B cell (primary cell): ENCODE data around the gene MORC1. TPM values are rescaled to one million over a fixed set of nuclear protein-coding genes. Genes with fewer than 3 reads are reported as not detected.

Source experiments
- ATAC-seq: fragments of 200-7000 bp; cut with Tn5 transposase; one replicate; pipeline ENCODE4 v1.10.0; 2021; ENCODE audit warnings: low read depth, mild to moderate bottlenecking, moderate number of reproducible peaks, moderate library complexity
- CTCF ChIA-PET: fragments of 350-600 bp; sonication (Branson Sonifier 250); formaldehyde crosslinking; loops from one replicate; lab custom pipeline; 2021; ENCODE audit warnings: antibody characterized with exemption, inconsistent platforms; lab: Charles Lee
- POLR2A ChIA-PET: fragments of 350-600 bp; sonication (Branson Sonifier 250); formaldehyde crosslinking; loops from one replicate; lab custom pipeline; 2021; ENCODE audit warnings: antibody characterized with exemption; lab: Charles Lee
- DNase-seq: peaks from one replicate; pipeline ENCODE4 v3.0.0; 2013
- H2AFZ ChIP-seq: 2 replicates; pipeline ENCODE4 v1.6.1; 2012; ENCODE audit warnings: mild to moderate bottlenecking, low read depth, low read length; ENCODE audit not compliant: insufficient read depth, poor library complexity, severe bottlenecking
- H3K27ac ChIP-seq, 2 donors: 1 replicate in 1 of 2; 2 replicates in 1 of 2; pipeline ENCODE4 v1.5.1; 2012 to 2013; ENCODE audit warnings: low read length in 2 of 2, mild to moderate bottlenecking in 2 of 2, moderate library complexity in 1 of 2
- H3K27me3 ChIP-seq, 4 experiments: fragments of 200-600 bp in 1 of 4; sonication (generic) in 1 of 4; replicated peaks in 1 of 4; 1 replicate in 2 of 4; 2 replicates in 2 of 4; pipeline versions ENCODE4 v1.6.1 to v1.7.0; 2013 to 2016; ENCODE audit warnings: low read length in 3 of 4, mild to moderate bottlenecking in 2 of 4, mixed read lengths in 1 of 4, moderate library complexity in 1 of 4; ENCODE audit not compliant: insufficient read depth in 4 of 4, control insufficient read depth in 3 of 4; ENCODE audit errors: control extremely low read depth in 1 of 4
- H3K36me3 ChIP-seq, 2 experiments: replicated peaks in 1 of 2; 1 replicate in 1 of 2; 2 replicates in 1 of 2; pipeline versions ENCODE4 v1.6.1 to v1.7.1; 2013; ENCODE audit warnings: low read length in 1 of 2; ENCODE audit not compliant: insufficient read depth in 2 of 2, control insufficient read depth in 1 of 2; ENCODE audit errors: control extremely low read depth in 1 of 2, extremely low read depth in 1 of 2
- H3K4me1 ChIP-seq, 2 donors: fragments of 200-600 bp in 1 of 2; sonication (generic) in 1 of 2; 1 replicate in 1 of 2; 2 replicates in 1 of 2; pipeline versions ENCODE4 v1.5.1 to v1.6.1; 2013 to 2017; ENCODE audit warnings: low read length in 2 of 2; ENCODE audit not compliant: control insufficient read depth in 2 of 2, insufficient read depth in 2 of 2
- H3K4me2 ChIP-seq: replicated peaks from 2 replicates; pipeline ENCODE3; 2012; ENCODE audit warnings: mild to moderate bottlenecking, low read depth, low read length; ENCODE audit not compliant: poor library complexity, severe bottlenecking
- H3K4me3 ChIP-seq, 5 experiments: fragments of 200-600 bp in 1 of 5; sonication (generic) in 1 of 5; 1 replicate in 3 of 5; 2 replicates in 2 of 5; pipeline versions ENCODE4 v1.5.1 to v1.7.0; 2011 to 2016; ENCODE audit warnings: low read length in 4 of 5, mild to moderate bottlenecking in 4 of 5, low read depth in 2 of 5, control low read depth in 1 of 5, moderate library complexity in 1 of 5; ENCODE audit not compliant: insufficient read depth in 1 of 5; ENCODE audit errors: control extremely low read depth in 1 of 5, extremely low read depth in 1 of 5
- H3K79me2 ChIP-seq: fragments of 200-600 bp; sonication (generic); one replicate; pipeline ENCODE4 v1.6.0; 2016; ENCODE audit warnings: low read length; ENCODE audit not compliant: control insufficient read depth, insufficient read depth
- H3K9ac ChIP-seq: fragments of 200-600 bp; sonication (generic); 2 replicates; pipeline ENCODE4 v1.6.1; 2017; ENCODE audit warnings: mild to moderate bottlenecking, low read length, moderate library complexity
- H3K9me3 ChIP-seq, 3 donors: one replicate each; pipeline versions ENCODE4 v1.6.1 to v1.7.1; 2013; ENCODE audit warnings: low read length in 2 of 3; ENCODE audit not compliant: control insufficient read depth in 2 of 3, insufficient read depth in 1 of 3; ENCODE audit errors: control extremely low read depth in 1 of 3
- H4K20me1 ChIP-seq: 2 replicates; pipeline ENCODE4 v1.6.0; 2012; ENCODE audit warnings: mild to moderate bottlenecking, low read length; ENCODE audit not compliant: insufficient read depth, control insufficient read depth, poor library complexity, severe bottlenecking
- H3K27ac Mint-ChIP-seq: one replicate; pipeline ENCODE4 v1.8.0; 2021; ENCODE audit warnings: mixed read lengths
- H3K27me3 Mint-ChIP-seq: one replicate; pipeline ENCODE4 v1.8.0; 2021; ENCODE audit warnings: mixed read lengths
- H3K4me1 Mint-ChIP-seq: one replicate; pipeline ENCODE4 v1.8.0; 2021; ENCODE audit warnings: mixed read lengths
- H3K4me3 Mint-ChIP-seq: one replicate; pipeline ENCODE4 v1.8.0; 2021; ENCODE audit warnings: mixed read lengths
- H3K9me3 Mint-ChIP-seq: one replicate; pipeline ENCODE4 v1.8.0; 2022; ENCODE audit warnings: mixed read lengths; ENCODE audit not compliant: insufficient read depth
- EZH2 ChIP-seq: IDR thresholded peaks from 2 replicates; pipeline ENCODE4 v1.6.1; 2012; ENCODE audit warnings: borderline replicate concordance, low read depth, mild to moderate bottlenecking, moderate library complexity, low read length; ENCODE audit not compliant: insufficient read depth, poor library complexity, severe bottlenecking
- WGBS: methylation state at CpG from one replicate; pipeline ENCODE4 v1.1.5; 2013; ENCODE audit warnings: missing lambda C conversion rate; ENCODE audit not compliant: insufficient coverage; 5-methylcytosine and 5-hydroxymethylcytosine counted together
- intact Hi-C: fragments of 100-400 bp; cut with micrococcal nuclease; formaldehyde crosslinking; loops from one replicate; pipeline ENCODE4 v1.10.0; 2022
- polyA plus RNA-seq: library from polyadenylated mRNA; depleted of rRNA; stranded (reverse); fragments of >200 nt; gene quantifications from 2 replicates; pipeline ENCODE4 v1.2.3, GENCODE V29; 2012
- total RNA-seq, 2 donors: library from RNA; stranded (reverse); fragments of 120-200 nt in 1 of 2; gene quantifications; 1 replicate in 1 of 2; 2 replicates in 1 of 2; pipeline versions ENCODE4 v1.2.3 to v1.2.4, GENCODE V29; 2013 to 2022
- TF ChIP-seq, protein P1 (sequence below): fragments of 200-600 bp; IDR thresholded peaks from one replicate; pipeline ENCODE4 v1.8.0; 2022; ENCODE audit warnings: antibody characterized with exemption, mild to moderate bottlenecking

Gene MORC1
- total and polyA plus RNA-seq, 2 donors (not counting 1 experiment from before 2014, with no cell fraction given): not detected

DNA sequence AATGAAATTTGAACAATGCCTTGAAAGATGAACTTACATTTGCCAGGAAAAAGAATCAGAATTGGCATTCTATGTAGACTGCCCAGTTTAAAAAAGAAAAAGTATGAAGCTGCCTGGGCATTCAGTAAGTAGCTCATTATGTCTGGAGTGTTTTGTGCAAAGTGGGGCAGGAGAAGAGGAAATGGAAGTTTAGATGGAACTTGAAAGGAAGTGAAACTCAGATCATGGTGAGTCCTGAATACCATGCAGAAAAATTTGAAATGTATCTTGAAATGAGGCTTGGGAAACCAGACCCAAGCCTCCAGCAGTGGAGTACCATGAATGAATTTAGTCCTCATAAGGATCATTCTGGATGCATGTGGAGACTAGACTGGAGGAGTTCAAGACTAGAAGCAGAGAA is 4.8 kb upstream of the MORC1 start:
- Mint-ChIP-seq H3K4me1 (peaks cover 13% of the 10 kb centered on the region), H3K27me3 (no peaks in the 10 kb centered on the region), H3K9me3 (no peaks in the 10 kb centered on the region), H3K4me3 (no peak overlapping the region), H3K27ac (no peak overlapping the region)
- ATAC-seq (no peak), DNase-seq (peak; percentile 3)
- Histone ChIP-seq H2AFZ (no peak overlapping the region), H3K27me3 (no peaks in the 10 kb centered on the region), H4K20me1 (no peaks in the 10 kb centered on the region), H3K4me2 (no peak overlapping the region), H3K9me3 (peaks cover 0 to 3% (median 0%) of the 10 kb centered on the region in 3 donors), H3K4me1 (no peaks in the 10 kb centered on the region), H3K36me3 (no peaks in the 10 kb centered on the region), H3K27ac (no peak overlapping the region), H3K4me3 (no peak overlapping the region), H3K79me2 (no peaks in the 10 kb centered on the region), H3K9ac (no peak overlapping the region)
- no peak for TF ChIP-seq EZH2
- TF ChIP-seq, protein P1, sequence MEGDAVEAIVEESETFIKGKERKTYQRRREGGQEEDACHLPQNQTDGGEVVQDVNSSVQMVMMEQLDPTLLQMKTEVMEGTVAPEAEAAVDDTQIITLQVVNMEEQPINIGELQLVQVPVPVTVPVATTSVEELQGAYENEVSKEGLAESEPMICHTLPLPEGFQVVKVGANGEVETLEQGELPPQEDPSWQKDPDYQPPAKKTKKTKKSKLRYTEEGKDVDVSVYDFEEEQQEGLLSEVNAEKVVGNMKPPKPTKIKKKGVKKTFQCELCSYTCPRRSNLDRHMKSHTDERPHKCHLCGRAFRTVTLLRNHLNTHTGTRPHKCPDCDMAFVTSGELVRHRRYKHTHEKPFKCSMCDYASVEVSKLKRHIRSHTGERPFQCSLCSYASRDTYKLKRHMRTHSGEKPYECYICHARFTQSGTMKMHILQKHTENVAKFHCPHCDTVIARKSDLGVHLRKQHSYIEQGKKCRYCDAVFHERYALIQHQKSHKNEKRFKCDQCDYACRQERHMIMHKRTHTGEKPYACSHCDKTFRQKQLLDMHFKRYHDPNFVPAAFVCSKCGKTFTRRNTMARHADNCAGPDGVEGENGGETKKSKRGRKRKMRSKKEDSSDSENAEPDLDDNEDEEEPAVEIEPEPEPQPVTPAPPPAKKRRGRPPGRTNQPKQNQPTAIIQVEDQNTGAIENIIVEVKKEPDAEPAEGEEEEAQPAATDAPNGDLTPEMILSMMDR: no peak
- intact Hi-C loops: no loop called here
- ChIA-PET CTCF (no interaction called here), POLR2A (no interaction called here)

DNA sequence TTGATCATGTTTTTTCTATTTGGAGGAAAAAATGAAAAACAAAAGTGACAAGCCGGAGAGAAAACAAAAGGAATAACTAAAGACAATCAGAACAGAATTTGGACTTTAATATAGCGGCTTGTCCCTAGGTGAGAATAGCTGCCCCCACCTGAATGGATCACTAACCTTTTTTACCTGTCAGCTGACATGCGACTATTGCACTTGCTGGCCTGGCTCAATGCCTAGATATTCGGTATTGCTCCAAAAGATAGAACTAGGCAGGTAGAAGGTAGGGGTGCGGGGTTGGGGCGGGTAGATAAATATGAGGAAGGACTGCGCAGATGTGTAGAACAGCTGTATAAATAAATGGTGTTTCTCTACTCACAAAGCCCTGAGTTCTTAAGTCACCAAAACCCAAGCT is 650 bp upstream of the MORC1 start:
- no peaks in the 10 kb centered on the region for H3K27me3 ChIP-seq
- intact Hi-C loops: no loop called here
- H3K36me3 ChIP-seq: no peaks in the 10 kb centered on the region
- no peaks in the 10 kb centered on the region for H3K4me1 ChIP-seq
- 90% methylated on average over 2 of the region's 7 CpGs for WGBS
- TF ChIP-seq, protein P1: no peak
- TF ChIP-seq EZH2: no peak
- H3K27ac ChIP-seq: no peak overlapping the region
- no peak overlapping the region for H2AFZ ChIP-seq
- H3K79me2 ChIP-seq: no peaks in the 10 kb centered on the region
- ATAC-seq (no peak), DNase-seq (no peak)
- Mint-ChIP-seq H3K9me3 (no peaks in the 10 kb centered on the region), H3K4me3 (no peak overlapping the region), H3K27ac (no peak overlapping the region), H3K27me3 (no peaks in the 10 kb centered on the region), H3K4me1 (peaks cover 13% of the 10 kb centered on the region)
- H3K4me2 ChIP-seq: no peak overlapping the region
- no peak overlapping the region for H3K9ac ChIP-seq
- CTCF ChIA-PET: interaction anchor here (0.9 kb wide), 1 partner anchor 24 kb away, joined by 3 read pairs; no protein-coding TSS in a partner anchor
- H3K9me3 ChIP-seq: peaks cover 0 to 3% (median 0%) of the 10 kb centered on the region in 3 donors
- POLR2A ChIA-PET: no interaction called here
- no peak overlapping the region for H3K4me3 ChIP-seq
- no peaks in the 10 kb centered on the region for H4K20me1 ChIP-seq
